Measurements from ENCODE around the gene PPP1R2C. TPM values are rescaled to one million over a fixed set of nuclear protein-coding genes. Genes with fewer than 3 reads are reported as not detected.

The PPP1R2C gene
- total RNA-seq, 1 donor from 2014 or later = not detected

DNA sequence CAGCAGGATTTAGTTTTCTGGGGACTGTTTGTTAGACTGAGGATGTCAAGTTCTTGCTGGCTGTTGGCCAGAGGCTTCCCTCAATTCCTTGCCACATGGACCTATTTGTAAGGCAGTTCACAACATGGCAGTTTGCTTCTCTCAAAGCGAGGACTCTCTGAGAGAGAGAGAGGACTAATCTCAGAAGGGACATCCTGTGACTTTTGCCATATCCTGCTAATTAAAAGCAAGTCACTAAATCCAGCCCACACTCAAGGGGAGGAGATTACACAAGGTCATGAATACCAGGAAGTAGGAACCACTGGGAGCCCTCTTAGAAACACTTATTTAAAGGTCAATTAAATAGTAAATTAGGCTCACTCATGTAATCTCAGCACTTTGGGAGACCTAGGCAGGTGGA, 38.2 kb downstream of the PPP1R2C start:
- Histone ChIP-seq H3K79me2 (ENCODE audit: low read depth) (no peaks in the 10 kb centered on the region), H3K9me3 (ENCODE audit: low read depth) (no peaks in the 10 kb centered on the region), H4K20me1 (ENCODE audit: low read depth) (no peaks in the 10 kb centered on the region), H3K4me1 (no peaks in the 10 kb centered on the region), H3K36me3 (no peaks in the 10 kb centered on the region), H3K4me2 (no peak overlapping the region), H3K9ac (no peak overlapping the region), H3K27ac (no peak overlapping the region), H3F3A (ENCODE audit: low read depth) (no peaks in the 10 kb centered on the region), H3K4me3 (no peak overlapping the region), H2AFZ (replicated peaks) (no peak overlapping the region), H3K27me3 (no peaks in the 10 kb centered on the region)
- no peaks in the 10 kb centered on the region for H3K4me1 Mint-ChIP-seq
- no peak overlapping the region for H3K4me3 Mint-ChIP-seq
- no peaks in the 10 kb centered on the region for H3K27me3 Mint-ChIP-seq (ENCODE audit: insufficient read depth, low read depth)
- H3K9me3 Mint-ChIP-seq = no peaks in the 10 kb centered on the region
- TF ChIP-seq EZH2 (IDR thresholded peaks at IDR 0.05) (no peak), EZH2phosphoT487 (IDR thresholded peaks at IDR 0.05) (no peak)
- TF ChIP-seq, protein P1, sequence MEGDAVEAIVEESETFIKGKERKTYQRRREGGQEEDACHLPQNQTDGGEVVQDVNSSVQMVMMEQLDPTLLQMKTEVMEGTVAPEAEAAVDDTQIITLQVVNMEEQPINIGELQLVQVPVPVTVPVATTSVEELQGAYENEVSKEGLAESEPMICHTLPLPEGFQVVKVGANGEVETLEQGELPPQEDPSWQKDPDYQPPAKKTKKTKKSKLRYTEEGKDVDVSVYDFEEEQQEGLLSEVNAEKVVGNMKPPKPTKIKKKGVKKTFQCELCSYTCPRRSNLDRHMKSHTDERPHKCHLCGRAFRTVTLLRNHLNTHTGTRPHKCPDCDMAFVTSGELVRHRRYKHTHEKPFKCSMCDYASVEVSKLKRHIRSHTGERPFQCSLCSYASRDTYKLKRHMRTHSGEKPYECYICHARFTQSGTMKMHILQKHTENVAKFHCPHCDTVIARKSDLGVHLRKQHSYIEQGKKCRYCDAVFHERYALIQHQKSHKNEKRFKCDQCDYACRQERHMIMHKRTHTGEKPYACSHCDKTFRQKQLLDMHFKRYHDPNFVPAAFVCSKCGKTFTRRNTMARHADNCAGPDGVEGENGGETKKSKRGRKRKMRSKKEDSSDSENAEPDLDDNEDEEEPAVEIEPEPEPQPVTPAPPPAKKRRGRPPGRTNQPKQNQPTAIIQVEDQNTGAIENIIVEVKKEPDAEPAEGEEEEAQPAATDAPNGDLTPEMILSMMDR (IDR thresholded peaks at IDR 0.05) = no peak
- no peaks in the 10 kb centered on the region for H3K36me3 Mint-ChIP-seq
- no peak overlapping the region for H3K27ac Mint-ChIP-seq
- DNase-seq (ENCODE audit: low spot score) = no peak

DNA sequence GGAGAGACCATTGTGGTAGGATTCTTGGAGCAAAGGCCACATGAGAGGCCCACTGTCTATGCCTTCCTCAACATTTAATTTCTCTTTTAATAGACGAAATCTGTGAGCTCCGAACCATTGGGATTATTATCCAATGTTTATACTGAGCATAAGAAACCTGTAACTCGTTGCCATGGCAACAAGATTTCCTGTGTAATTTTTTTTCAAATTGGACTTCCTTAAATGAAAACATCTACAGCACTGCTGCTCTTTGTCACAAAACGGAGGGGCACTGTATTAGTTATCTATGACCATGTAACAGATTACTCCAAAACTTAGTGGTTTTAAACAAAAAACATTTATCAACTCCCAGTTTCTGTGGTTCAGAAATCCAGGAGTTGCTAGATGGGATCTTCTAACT, 38.7 kb downstream of the PPP1R2C start:
- Mint-ChIP-seq H3K4me3 (no peak overlapping the region), H3K27ac (no peak overlapping the region), H3K27me3 (ENCODE audit: insufficient read depth, low read depth) (no peaks in the 10 kb centered on the region), H3K36me3 (no peaks in the 10 kb centered on the region), H3K4me1 (no peaks in the 10 kb centered on the region), H3K9me3 (no peaks in the 10 kb centered on the region)
- Histone ChIP-seq H3K4me3 (no peak overlapping the region), H3K9me3 (ENCODE audit: low read depth) (no peaks in the 10 kb centered on the region), H3K4me1 (no peaks in the 10 kb centered on the region), H3K79me2 (ENCODE audit: low read depth) (no peaks in the 10 kb centered on the region), H2AFZ (replicated peaks) (no peak overlapping the region), H4K20me1 (ENCODE audit: low read depth) (no peaks in the 10 kb centered on the region), H3K27ac (no peak overlapping the region), H3F3A (ENCODE audit: low read depth) (no peaks in the 10 kb centered on the region), H3K9ac (no peak overlapping the region), H3K4me2 (no peak overlapping the region), H3K36me3 (no peaks in the 10 kb centered on the region), H3K27me3 (no peaks in the 10 kb centered on the region)
- no peak for DNase-seq (ENCODE audit: low spot score)
- no peak for TF ChIP-seq EZH2 (IDR thresholded peaks at IDR 0.05)
- TF ChIP-seq, protein P1 (IDR thresholded peaks at IDR 0.05) = no peak
- TF ChIP-seq EZH2phosphoT487 (IDR thresholded peaks at IDR 0.05) = no peak

DNA sequence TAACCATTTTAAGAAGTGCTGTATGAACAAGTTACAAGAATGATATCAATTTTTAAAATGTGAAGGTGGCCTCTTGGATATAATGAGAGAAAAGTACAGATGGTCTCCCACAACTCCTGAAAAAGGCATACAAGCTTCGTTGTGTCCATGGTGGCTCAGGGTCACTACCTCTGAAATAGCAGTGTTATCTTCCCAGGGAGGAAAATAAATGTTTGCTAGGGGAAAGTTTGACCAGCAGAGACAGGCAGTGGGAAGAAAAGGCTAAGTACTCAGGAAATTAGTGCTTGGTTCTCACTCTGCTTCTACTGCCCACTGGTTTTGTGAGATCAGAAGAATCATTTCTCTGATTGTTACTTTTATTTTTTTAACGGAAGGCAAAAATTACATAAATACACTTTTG, 39.4 kb downstream of the PPP1R2C start:
- no peak overlapping the region for H3K4me2 ChIP-seq
- no peaks in the 10 kb centered on the region for H3K36me3 ChIP-seq
- no peaks in the 10 kb centered on the region for H3K36me3 Mint-ChIP-seq
- no peaks in the 10 kb centered on the region for H3F3A ChIP-seq (ENCODE audit: low read depth)
- no peaks in the 10 kb centered on the region for H3K79me2 ChIP-seq (ENCODE audit: low read depth)
- H4K20me1 ChIP-seq (ENCODE audit: low read depth) = no peaks in the 10 kb centered on the region
- H3K9me3 Mint-ChIP-seq = no peaks in the 10 kb centered on the region
- no peaks in the 10 kb centered on the region for H3K4me1 ChIP-seq
- no peaks in the 10 kb centered on the region for H3K9me3 ChIP-seq (ENCODE audit: low read depth)
- H3K9ac ChIP-seq = no peak overlapping the region
- no peak overlapping the region for H3K4me3 ChIP-seq
- no peaks in the 10 kb centered on the region for H3K27me3 Mint-ChIP-seq (ENCODE audit: insufficient read depth, low read depth)
- no peaks in the 10 kb centered on the region for H3K27me3 ChIP-seq
- H3K4me3 Mint-ChIP-seq = no peak overlapping the region
- no peak overlapping the region for H3K27ac Mint-ChIP-seq
- H3K4me1 Mint-ChIP-seq = no peaks in the 10 kb centered on the region
- DNase-seq (ENCODE audit: low spot score) = no peak
- no peak for TF ChIP-seq EZH2 (IDR thresholded peaks at IDR 0.05)
- no peak for TF ChIP-seq EZH2phosphoT487 (IDR thresholded peaks at IDR 0.05)
- TF ChIP-seq, protein P1 (IDR thresholded peaks at IDR 0.05) = no peak
- H2AFZ ChIP-seq (replicated peaks) = no peak overlapping the region
- H3K27ac ChIP-seq = no peak overlapping the region

All from neural progenitor cell (in vitro differentiated cells).